Measurements from ENCODE around the gene BTN2A1.

The BTN2A1 gene

GRCh38 chr6:26471970-26472369, 14.2 kb downstream of the BTN2A1 start:
- no peak for DNase-seq

GRCh38 chr6:26472549-26473290, 15.0 kb downstream of the BTN2A1 start:
- DNase-seq: no peak

GRCh38 chr6:26473429-26473757, 15.6 kb downstream of the BTN2A1 start:
- DNase-seq: no peak

- DNase-seq: no peak
These were observed 16.1 kb downstream of the BTN2A1 start for GRCh38 chr6:26473758-26474438.

- no peak for DNase-seq
These were observed 16.7 kb downstream of the BTN2A1 start for GRCh38 chr6:26474439-26474881.

GRCh38 chr6:26475823-26476729, 18.3 kb downstream of the BTN2A1 start:
- no peak for DNase-seq

- DNase-seq: no peak
These were observed 19.1 kb downstream of the BTN2A1 start for GRCh38 chr6:26476896-26477295.

- DNase-seq: no peak
These were observed 19.7 kb downstream of the BTN2A1 start for GRCh38 chr6:26477426-26477825.

- DNase-seq: no peak
These were observed 20.6 kb downstream of the BTN2A1 start for GRCh38 chr6:26478100-26478984.

GRCh38 chr6:26478985-26479278, 21.2 kb downstream of the BTN2A1 start:
- no peak for DNase-seq

- DNase-seq: no peak
These were observed 24.6 kb downstream of the BTN2A1 start for GRCh38 chr6:26482338-26482737.

GRCh38 chr6:26483727-26484126, 26.0 kb downstream of the BTN2A1 start:
- no peak for DNase-seq

- no peak for DNase-seq
These were observed 26.4 kb downstream of the BTN2A1 start for GRCh38 chr6:26484161-26484560.

GRCh38 chr6:26485112-26485780, 27.5 kb downstream of the BTN2A1 start:
- DNase-seq: no peak

- no peak for DNase-seq
These were observed 28.6 kb downstream of the BTN2A1 start for GRCh38 chr6:26486358-26486757.

- no peak for DNase-seq
These were observed 29.7 kb downstream of the BTN2A1 start for GRCh38 chr6:26487466-26487865.

- DNase-seq: no peak
These were observed 32.5 kb downstream of the BTN2A1 start for GRCh38 chr6:26489996-26490964.

GRCh38 chr6:26491604-26492003, 33.8 kb downstream of the BTN2A1 start:
- no peak for DNase-seq

GRCh38 chr6:26493258-26493657, 35.5 kb downstream of the BTN2A1 start:
- no peak for DNase-seq

GRCh38 chr6:26494117-26494516, 36.4 kb downstream of the BTN2A1 start:
- no peak for DNase-seq

- no peak for DNase-seq
These were observed 37.5 kb downstream of the BTN2A1 start for GRCh38 chr6:26495281-26495680.
